CD4-positive, alpha-beta T cell (primary cell): Measurements from ENCODE around the gene IRF9. TPM values are rescaled to one million over a fixed set of nuclear protein-coding genes. Genes with fewer than 3 reads are reported as not detected.

Source experiments
- ATAC-seq: fragments of 200-7000 bp; cut with Tn5 transposase; one replicate; pipeline ENCODE4 v1.10.0; 2022; ENCODE audit warnings: mild to moderate bottlenecking; ENCODE audit not compliant: poor library complexity
- CTCF ChIA-PET: fragments of 350-600 bp; sonication (Branson Sonifier 250); formaldehyde crosslinking; loops from one replicate; lab custom pipeline; 2021; ENCODE audit warnings: antibody characterized with exemption, inconsistent platforms; lab: Charles Lee
- POLR2A ChIA-PET: fragments of 350-600 bp; sonication (Branson Sonifier 250); formaldehyde crosslinking; loops from one replicate; lab custom pipeline; 2021; ENCODE audit warnings: antibody characterized with exemption, inconsistent platforms; lab: Charles Lee
- DNase-seq, 14 experiments: peaks; one replicate each; pipeline ENCODE4 v3.0.0-alpha.2; 2013 to 2020; ENCODE audit warnings: mixed read lengths in 2 of 14
- H3K27ac ChIP-seq, 2 donors: one replicate each; pipeline versions ENCODE4 v1.5.1 to v1.7.0; 2013; ENCODE audit warnings: low read length in 2 of 2, low read depth in 1 of 2, mild to moderate bottlenecking in 1 of 2
- H3K27me3 ChIP-seq, 2 experiments: 1 replicate in 1 of 2; 2 replicates in 1 of 2; pipeline versions ENCODE4 v1.6.1 to v1.7.0; 2013; ENCODE audit warnings: low read length in 2 of 2, control low read depth in 1 of 2, mild to moderate bottlenecking in 1 of 2, moderate library complexity in 1 of 2; ENCODE audit not compliant: insufficient read depth in 2 of 2, control insufficient read depth in 1 of 2
- H3K36me3 ChIP-seq: one replicate; pipeline ENCODE4 v1.6.1; 2013; ENCODE audit warnings: low read length, control low read depth; ENCODE audit not compliant: insufficient read depth
- H3K4me1 ChIP-seq: one replicate; pipeline ENCODE4 v1.6.1; 2013; ENCODE audit warnings: low read length, control low read depth; ENCODE audit not compliant: insufficient read depth
- H3K4me3 ChIP-seq: one replicate; pipeline ENCODE4 v1.5.1; 2013; ENCODE audit warnings: mild to moderate bottlenecking, low read length, moderate library complexity
- H3K9me3 ChIP-seq, 2 experiments: 1 replicate in 1 of 2; 2 replicates in 1 of 2; pipeline versions ENCODE4 v1.6.1 to v1.7.0; 2013; ENCODE audit warnings: low read length in 2 of 2, mild to moderate bottlenecking in 2 of 2, control low read depth in 1 of 2, moderate library complexity in 1 of 2; ENCODE audit not compliant: control insufficient read depth in 1 of 2, insufficient read depth in 1 of 2
- H3K27ac Mint-ChIP-seq: one replicate; pipeline ENCODE4 v1.8.0; 2020; ENCODE audit warnings: mixed read lengths
- H3K27me3 Mint-ChIP-seq: one replicate; pipeline ENCODE4 v1.8.0; 2021; ENCODE audit warnings: mixed read lengths
- H3K36me3 Mint-ChIP-seq: one replicate; pipeline ENCODE4 v1.8.0; 2021; ENCODE audit warnings: low read depth, mixed read lengths
- H3K4me1 Mint-ChIP-seq: one replicate; pipeline ENCODE4 v1.8.0; 2021; ENCODE audit warnings: low read depth, mixed read lengths
- H3K4me3 Mint-ChIP-seq: one replicate; pipeline ENCODE4 v1.8.0; 2020; ENCODE audit warnings: mild to moderate bottlenecking, mixed read lengths
- H3K9me3 Mint-ChIP-seq: one replicate; pipeline ENCODE4 v1.8.0; 2020; ENCODE audit warnings: mixed read lengths
- intact Hi-C, 2 experiments: fragments of 100-400 bp; cut with DNase I in 1 of 2; cut with micrococcal nuclease in 1 of 2; formaldehyde crosslinking; loops; one replicate each; pipeline versions ENCODE4 v1.15.1 to v1.9.0; 2023 to 2025; cut with DNase I, micrococcal nuclease
- total RNA-seq, 174 experiments: library from RNA in 2 of 174; stranded (reverse) in 2 of 174; gene quantifications; one replicate each; pipeline ENCODE4 v1.2.3 and lab custom pipeline; 2021 to 2026
- TF ChIP-seq, protein P1 (sequence below): fragments of 200-600 bp; IDR thresholded peaks from one replicate; pipeline ENCODE4 v1.8.0; 2022; ENCODE audit warnings: antibody characterized with exemption, mild to moderate bottlenecking

Gene IRF9
- total RNA-seq, 2 experiments from 2014 or later, result 248 to 262 TPM

DNA sequence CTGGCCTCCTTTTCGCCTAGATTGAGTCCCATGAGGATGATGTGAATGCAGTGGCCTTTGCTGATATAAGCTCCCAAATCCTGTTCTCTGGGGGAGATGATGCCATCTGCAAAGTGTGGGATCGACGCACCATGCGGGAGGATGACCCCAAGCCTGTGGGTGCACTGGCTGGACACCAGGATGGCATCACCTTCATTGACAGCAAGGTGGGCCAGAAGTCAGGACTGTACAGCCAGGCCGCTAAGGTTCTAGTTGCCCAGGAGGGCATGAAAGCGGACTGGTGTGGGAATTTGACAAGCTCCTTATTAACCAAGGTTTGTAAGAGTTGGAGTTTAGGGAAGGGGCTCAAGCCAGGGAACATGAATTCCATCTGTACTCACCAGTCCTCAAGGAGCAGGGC lies 41.4 kb upstream of the IRF9 start:
- ATAC-seq, result no peak
- intact Hi-C loops, result loop anchor here in 1 of 2 experiments (10.0 kb wide), 2 partner anchors 315 to 555 kb away; partner anchors contain the start of gene AP1G2
- H3K27ac Mint-ChIP-seq, result no peak overlapping the region
- H3K36me3 Mint-ChIP-seq, result peaks cover 96% of the 10 kb centered on the region
- no peak for DNase-seq
- Histone ChIP-seq H3K27me3 (no peaks in the 10 kb centered on the region), H3K4me1 (peaks cover 31% of the 10 kb centered on the region), H3K36me3 (peaks cover 74% of the 10 kb centered on the region), H3K27ac (no peak overlapping the region), H3K4me3 (no peak overlapping the region), H3K9me3 (no peaks in the 10 kb centered on the region)
- ChIA-PET CTCF (interaction anchor here (1.9 kb wide), 1 partner anchor 12 kb away, joined by 6 read pairs; no protein-coding TSS in a partner anchor), POLR2A (interaction anchor here (7.0 kb wide), 1 partner anchor 16 kb away, joined by 296 read pairs; the partner anchor contains the start of genes EMC9, FITM1 and PSME1)
- no peaks in the 10 kb centered on the region for H3K9me3 Mint-ChIP-seq
- H3K4me1 Mint-ChIP-seq, result peaks cover 35% of the 10 kb centered on the region
- no peak overlapping the region for H3K4me3 Mint-ChIP-seq
- no peaks in the 10 kb centered on the region for H3K27me3 Mint-ChIP-seq
- TF ChIP-seq, protein P1, sequence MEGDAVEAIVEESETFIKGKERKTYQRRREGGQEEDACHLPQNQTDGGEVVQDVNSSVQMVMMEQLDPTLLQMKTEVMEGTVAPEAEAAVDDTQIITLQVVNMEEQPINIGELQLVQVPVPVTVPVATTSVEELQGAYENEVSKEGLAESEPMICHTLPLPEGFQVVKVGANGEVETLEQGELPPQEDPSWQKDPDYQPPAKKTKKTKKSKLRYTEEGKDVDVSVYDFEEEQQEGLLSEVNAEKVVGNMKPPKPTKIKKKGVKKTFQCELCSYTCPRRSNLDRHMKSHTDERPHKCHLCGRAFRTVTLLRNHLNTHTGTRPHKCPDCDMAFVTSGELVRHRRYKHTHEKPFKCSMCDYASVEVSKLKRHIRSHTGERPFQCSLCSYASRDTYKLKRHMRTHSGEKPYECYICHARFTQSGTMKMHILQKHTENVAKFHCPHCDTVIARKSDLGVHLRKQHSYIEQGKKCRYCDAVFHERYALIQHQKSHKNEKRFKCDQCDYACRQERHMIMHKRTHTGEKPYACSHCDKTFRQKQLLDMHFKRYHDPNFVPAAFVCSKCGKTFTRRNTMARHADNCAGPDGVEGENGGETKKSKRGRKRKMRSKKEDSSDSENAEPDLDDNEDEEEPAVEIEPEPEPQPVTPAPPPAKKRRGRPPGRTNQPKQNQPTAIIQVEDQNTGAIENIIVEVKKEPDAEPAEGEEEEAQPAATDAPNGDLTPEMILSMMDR, result no peak

DNA sequence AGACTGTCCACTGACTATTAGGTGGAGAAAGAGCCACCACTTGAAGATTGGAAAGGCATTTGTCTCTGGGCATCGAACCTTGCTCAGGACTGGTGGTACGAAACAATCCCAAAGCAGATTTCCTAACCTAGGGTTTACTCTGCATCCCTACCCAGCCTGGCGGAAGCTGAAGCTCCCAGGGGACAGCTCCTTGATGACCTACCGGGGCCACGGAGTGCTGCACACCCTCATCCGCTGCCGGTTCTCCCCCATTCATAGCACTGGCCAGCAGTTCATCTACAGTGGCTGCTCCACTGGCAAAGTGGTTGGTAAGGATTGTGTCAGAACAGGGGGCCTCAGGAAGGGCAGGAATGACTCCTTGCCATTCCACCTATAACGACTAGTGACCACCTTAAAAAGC lies 39.9 kb upstream of the IRF9 start:
- no peaks in the 10 kb centered on the region for H3K27me3 ChIP-seq
- Mint-ChIP-seq H3K4me1 (peaks cover 19% of the 10 kb centered on the region), H3K4me3 (no peak overlapping the region), H3K36me3 (peaks cover 87% of the 10 kb centered on the region), H3K27ac (no peak overlapping the region), H3K9me3 (no peaks in the 10 kb centered on the region), H3K27me3 (no peaks in the 10 kb centered on the region)
- intact Hi-C loops, result no loop called here
- H3K36me3 ChIP-seq, result peaks cover 74% of the 10 kb centered on the region
- CTCF ChIA-PET, result interaction anchor here (1.7 to 1.9 kb wide), 2 partner anchors 14 to 40 kb away, joined by 4 to 6 read pairs; partner anchors contain the start of gene IRF9
- H3K4me1 ChIP-seq, result peaks cover 21% of the 10 kb centered on the region
- TF ChIP-seq, protein P1, result no peak
- H3K27ac ChIP-seq, result no peak overlapping the region
- ATAC-seq (no peak), DNase-seq (no peak)
- POLR2A ChIA-PET, result interaction anchor here (0.9 to 1.2 kb wide), 2 partner anchors 11 to 15 kb away, joined by 3 read pairs; partner anchors contain the start of gene PSME1
- H3K4me3 ChIP-seq, result no peak overlapping the region
- no peaks in the 10 kb centered on the region for H3K9me3 ChIP-seq

DNA sequence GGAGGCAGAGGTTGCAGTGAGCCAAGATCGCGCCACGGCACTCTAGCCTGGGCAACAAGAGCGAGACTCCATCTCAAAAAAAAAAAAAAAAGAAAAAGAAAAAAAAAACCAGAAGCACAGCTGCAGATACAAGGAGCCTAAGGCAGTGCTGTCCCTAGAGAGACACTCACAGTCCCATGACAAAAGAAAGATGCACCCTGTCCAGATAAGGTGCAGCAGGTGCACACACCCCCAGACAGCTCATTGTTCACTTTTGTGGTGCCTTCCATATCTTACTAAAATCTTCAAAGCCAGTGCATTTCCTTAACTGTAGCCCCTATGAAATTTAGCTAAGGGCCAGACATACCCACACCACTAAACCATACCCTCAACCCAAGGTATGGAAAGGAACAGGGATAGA lies 38.6 kb upstream of the IRF9 start:
- intact Hi-C loops, result loop anchor here in 1 of 2 experiments (1.0 kb wide), 1 partner anchor 10 kb away; no protein-coding TSS in a partner anchor
- H3K4me1 Mint-ChIP-seq, result peaks cover 10% of the 10 kb centered on the region
- H3K27me3 ChIP-seq, result no peaks in the 10 kb centered on the region
- no peak overlapping the region for H3K4me3 ChIP-seq
- no peaks in the 10 kb centered on the region for H3K9me3 ChIP-seq
- H3K4me1 ChIP-seq, result peaks cover 10% of the 10 kb centered on the region
- DNase-seq, result no peak
- CTCF ChIA-PET, result interaction anchor here (1.7 kb wide), 1 partner anchor 39 kb away, joined by 4 read pairs; the partner anchor contains the start of gene IRF9
- ATAC-seq, result no peak
- H3K27ac Mint-ChIP-seq, result no peak overlapping the region
- no peaks in the 10 kb centered on the region for H3K9me3 Mint-ChIP-seq
- H3K27ac ChIP-seq, result no peak overlapping the region
- no peaks in the 10 kb centered on the region for H3K27me3 Mint-ChIP-seq
- peaks cover 75% of the 10 kb centered on the region for H3K36me3 Mint-ChIP-seq
- peaks cover 66% of the 10 kb centered on the region for H3K36me3 ChIP-seq
- POLR2A ChIA-PET, result interaction anchor here (0.9 to 6.2 kb wide), 3 partner anchors 7 to 14 kb away, joined by 3 to 33 read pairs (median 3); partner anchors contain the start of genes DCAF11, NRL and PSME1
- TF ChIP-seq, protein P1, result no peak
- no peak overlapping the region for H3K4me3 Mint-ChIP-seq
